ENCODE measurements around the gene CDK2AP2.
"Not testable (repeated sequence)": the region's sequence is repeated elsewhere in the genome, so short reads cannot be mapped to it uniquely, and the experiment has no call there.

Gene CDK2AP2

GRCh38 chr11:67489885-67490726 lies 17.9 kb downstream of the CDK2AP2 start:
- DNase-seq (ENCODE audit: low read depth) = no peak

DNA sequence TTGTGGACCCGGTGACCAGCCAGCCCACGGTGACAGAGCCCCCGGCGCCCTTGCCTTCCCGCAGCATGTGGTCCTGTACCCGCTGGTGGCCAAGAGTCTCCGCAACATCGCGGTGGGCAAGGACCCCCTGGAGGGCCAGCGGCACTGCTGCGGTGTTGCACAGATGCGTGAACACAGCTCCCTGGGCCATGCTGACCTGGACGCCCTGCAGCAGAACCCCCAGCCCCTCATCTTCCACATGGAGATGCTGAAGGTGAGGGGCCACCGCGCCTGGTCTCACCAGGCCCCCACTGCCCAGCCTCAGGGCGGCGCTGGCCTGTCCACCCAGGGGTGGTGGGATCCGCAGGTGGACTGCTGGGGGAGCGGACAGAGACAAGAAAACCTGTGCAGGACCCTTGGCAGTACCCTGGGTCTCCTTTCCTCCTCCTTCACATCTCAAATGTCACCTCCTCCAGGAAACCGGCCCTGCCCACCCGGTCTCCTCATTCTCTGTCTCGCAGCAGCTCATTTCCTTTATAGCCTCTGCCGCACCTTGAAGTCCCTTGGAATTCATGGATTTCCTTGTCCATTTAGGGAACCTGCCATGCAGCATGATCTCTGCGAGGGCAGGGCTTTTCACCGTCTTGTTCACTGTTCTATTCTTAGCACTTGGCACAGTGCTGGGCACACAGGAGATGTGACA lies 18.6 kb downstream of the CDK2AP2 start:
- DNase-seq (ENCODE audit: low read depth) = no peak

- no peak for DNase-seq (ENCODE audit: low read depth)
Measured at GRCh38 chr11:67486481-67487195, 21.3 kb downstream of the CDK2AP2 start.

DNA sequence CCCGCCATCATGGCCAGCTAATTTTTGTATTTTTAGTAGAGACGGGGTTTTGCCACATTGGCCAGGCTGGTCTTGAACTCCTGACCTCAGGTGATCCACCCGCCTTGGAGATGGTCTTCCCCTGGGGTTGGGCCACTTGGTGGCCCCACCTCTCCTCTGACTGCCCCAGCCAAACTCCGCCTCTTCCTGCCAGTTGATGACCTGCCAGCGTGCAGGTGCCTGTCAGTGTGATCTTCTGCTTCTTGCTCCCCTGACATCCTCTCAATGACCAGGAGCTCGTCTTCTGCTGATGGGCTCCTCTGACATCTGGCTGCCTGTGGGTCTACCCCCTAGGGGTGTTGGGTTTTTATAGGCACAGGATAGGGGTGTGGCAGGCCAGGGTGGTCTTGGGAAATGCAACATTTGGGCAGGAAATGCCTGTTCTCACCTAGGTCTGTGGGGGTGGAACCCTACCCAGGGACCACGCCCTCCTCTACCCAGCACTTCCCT lies 22.0 kb downstream of the CDK2AP2 start:
- not testable (repeated sequence) for DNase-seq (ENCODE audit: low read depth)

GRCh38 chr11:67484847-67485311 lies 23.1 kb downstream of the CDK2AP2 start:
- DNase-seq (ENCODE audit: low read depth) = no peak

DNA sequence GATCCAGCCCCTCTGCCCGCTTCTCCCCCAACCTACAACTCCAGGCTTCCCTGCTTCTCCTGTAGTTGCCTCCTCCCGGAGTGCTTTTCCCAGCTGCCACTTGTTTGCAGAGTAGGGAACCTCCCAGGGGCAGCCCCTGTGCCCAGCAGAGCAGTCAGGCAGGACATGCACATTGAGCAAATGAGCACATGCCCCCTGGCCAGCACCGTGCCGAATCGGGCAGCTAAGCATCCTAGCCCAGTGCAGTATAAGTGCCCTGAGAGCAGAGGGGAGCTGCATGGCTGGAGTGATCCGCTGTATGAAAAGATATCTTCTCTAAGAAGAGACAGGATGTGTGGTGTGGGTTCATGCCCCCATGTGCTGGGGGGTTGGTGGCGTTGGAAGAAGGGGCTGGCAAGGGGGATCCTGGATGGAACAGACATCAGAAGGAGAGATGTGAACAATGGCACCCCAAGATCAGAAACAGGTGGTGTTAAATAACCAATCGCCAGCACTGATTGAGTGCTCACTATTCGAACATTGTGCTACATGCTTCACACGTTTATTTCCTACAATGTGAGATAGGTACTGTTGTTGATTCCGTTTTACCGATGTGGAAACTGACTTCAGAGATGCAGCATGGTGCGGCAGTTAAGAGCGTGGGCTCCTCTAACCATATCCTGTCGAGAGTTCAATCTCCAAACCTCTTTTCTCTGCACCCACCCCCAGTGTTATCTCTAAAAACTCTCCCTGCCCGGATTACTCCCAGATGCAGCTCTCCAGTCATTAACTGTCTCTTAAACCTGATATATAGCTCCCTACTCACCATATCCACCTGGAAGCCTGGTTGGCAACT lies 23.9 kb downstream of the CDK2AP2 start:
- DNase-seq (ENCODE audit: low read depth) = no peak

DNA sequence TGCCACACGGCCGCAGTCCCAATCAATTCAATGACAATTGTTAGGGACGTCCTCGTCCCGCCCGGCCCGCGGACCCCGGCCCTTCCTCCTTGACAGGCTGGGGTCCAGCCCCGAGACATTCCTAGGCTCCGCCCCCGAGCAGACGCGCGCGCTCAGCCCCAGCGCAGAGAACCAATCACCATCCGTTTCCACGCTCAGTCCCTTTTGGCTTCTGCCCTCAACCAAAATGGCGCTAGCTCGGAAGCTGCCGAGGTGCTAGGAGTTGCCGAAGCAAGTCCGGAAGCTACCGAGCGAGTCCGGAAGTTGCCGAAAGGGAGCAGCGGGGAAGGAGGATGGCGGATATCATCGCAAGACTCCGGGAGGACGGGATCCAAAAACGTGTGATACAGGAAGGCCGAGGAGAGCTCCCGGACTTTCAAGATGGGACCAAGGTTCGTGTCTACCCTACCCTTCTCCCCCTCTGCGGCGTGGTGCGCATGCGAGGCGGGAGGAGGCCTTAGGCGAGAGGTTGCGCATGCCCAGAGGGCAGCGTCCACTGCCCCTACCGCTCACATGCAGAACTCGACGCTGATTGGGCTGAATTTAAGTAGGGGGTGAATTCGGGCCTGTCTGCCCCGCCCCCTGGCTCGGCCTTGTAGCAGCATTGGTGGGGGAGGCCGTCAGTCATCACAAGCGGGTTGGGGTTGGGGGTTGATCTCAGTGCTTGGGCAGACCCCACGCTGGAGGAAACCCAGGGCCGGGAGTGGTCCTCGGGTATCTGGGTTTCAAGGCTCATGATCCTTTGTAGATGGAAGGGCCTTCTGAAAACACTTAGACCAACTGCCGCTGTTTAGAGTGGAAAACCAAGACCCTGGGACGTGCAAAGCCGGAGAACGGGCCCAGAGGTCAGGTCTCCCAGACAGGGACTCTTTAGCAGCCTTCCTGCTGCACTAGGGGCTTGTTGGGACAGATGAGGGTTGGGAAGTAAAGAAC lies 24.8 kb downstream of the CDK2AP2 start, which contains the start of gene AIP:
TSS of gene AIP (plus strand) at position 200 of the 972 bp plus-strand sequence. CDS start at position 333, 133 bp downstream.
- peak; percentile 98 for DNase-seq (ENCODE audit: low read depth)

DNA sequence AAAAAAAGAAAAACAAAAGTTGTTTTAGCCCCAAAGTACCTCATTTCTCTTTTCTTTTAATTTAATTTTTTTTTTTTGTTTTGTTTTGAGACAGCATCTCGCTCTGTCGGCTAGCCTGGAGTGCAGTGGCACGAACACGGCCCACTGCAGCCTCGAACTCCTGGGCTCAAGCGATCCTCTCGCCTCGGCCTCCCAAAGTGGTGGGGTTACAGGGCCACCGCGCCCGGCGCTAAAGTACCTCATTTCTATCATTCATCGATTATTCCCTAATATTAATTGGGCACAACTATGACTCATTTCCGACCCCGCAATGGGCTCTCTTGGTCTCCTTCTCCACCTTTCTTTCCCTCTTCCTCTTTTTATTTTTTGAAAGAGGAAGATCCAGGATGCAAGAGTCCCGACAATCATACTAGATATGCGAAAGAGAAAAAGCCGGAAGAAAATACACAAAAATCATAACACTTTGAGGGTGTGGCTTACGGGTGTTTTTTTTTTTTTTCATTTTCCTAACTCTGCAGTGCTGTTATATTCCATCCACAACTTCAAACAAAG lies 25.6 kb downstream of the CDK2AP2 start:
- no peak for DNase-seq (ENCODE audit: low read depth)

GRCh38 chr11:67477344-67478050 lies 30.5 kb downstream of the CDK2AP2 start:
- DNase-seq (ENCODE audit: low read depth) = not testable (repeated sequence)

DNA sequence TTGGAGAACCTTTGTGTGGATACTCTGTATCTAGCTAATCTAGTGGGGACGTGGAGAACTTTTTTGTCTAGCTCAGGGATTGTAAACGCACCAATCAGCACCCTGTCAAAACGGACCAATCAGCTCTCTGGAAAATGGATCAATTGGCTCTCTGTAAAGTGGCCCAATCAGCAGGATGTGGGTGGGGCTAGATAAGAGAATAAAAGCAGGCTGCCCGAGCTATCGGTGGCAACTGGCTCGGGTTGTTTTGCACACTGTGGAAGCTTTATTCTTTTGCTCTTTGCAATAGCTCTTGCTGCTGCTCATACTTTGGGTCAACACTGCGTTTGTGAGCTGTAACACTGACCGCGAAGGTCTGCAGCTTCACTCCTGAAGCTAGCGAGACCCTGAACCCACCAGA lies 31.3 kb downstream of the CDK2AP2 start:
- DNase-seq (ENCODE audit: low read depth) = not testable (repeated sequence)

DNA sequence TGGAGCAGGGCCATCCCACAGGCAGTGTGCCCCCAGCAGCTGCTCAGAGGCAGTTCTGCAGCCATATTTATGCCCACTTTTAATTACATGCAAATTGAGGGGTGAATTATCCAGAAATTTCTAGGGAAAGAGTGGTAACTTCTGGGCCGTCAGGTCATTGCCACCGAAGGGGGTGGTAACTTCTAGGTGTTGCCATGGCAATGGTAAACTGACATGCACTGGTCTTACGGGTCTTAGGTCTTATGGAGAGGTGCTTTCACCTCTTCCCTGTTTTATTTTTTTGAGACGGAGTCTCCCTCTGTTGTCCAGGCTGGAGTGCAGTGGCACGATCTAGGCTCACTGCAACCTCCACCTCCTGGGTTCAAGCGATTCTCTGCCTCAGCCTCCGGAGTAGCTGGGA lies 35.1 kb downstream of the CDK2AP2 start:
- DNase-seq (ENCODE audit: low read depth) = no peak

DNA sequence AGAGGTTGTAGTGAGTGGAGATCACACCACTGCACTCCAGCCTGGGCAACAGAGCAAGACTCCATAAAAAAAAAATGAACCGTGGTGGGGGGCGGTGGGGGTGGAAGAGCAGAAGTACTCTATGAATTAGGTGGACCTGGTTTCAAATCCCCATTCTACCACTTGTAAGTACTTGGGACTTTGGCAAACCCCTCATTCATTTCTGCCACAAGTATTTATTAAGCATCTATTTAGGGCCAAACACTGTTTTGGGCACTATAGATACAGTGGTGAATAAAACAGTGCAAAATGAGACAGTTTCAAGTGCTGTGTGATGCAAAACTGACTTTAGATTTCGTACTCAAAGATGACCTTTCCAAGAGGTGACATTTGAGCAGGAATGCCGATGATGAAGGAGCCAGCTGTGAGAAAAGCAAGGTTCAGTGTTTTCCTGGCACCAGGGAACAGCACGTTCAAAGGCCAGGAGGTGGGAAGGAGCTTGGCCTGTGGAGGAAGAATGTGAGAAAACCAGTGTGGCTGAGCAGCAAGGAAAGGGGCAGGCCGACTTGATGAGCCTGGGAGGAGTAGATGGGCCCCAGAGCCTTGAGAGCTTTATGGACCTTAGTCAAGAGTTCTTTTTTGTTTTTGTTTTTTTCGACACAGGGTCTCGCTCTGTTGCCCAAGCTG lies 37.5 kb downstream of the CDK2AP2 start:
- DNase-seq (ENCODE audit: low read depth) = no peak

GRCh38 chr11:67469508-67469811 lies 38.5 kb downstream of the CDK2AP2 start:
- no peak for DNase-seq (ENCODE audit: low read depth)

DNA sequence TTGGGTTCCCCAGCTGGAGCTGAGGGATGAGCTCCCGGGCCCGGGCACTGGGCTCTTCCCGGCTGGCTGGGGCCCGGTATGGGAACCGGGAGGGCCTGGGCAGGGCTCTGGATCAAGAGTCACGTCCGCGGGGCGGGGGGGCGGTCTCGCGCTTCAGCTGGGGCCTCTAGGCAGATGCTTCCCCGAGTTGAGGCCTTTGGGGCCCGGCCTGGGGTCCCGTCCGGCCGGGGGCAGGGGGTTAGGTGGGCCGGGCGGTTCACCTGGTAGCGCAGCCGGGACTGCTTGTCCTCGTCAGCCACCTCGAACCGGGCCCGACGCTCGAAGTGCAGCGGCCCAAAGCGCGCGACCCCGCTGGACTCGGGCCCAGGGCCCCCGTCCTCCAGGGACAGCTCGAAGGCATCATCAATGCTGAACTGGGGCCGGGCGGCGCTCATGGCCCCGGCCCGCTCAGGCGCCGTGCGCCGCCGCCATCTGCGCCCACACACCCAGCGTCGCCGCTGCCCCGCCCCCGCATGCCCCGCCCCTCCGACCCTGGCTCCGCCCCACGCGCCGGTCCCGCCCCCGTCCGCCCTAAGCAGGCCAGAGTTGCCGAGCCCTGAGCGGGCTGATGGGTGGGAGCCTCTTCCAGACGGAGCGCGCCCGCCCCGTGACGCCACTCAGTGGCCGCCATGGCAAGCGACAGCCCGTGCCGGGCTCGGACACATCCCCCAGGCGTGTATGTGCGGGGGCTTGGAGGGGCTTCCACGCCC lies 39.0 kb downstream of the CDK2AP2 start, which contains the start of gene TMEM134:
TSS of gene TMEM134 (minus strand) at position 493 of the 749 bp plus-strand sequence. CDS start at position 434, 59 bp downstream.
- DNase-seq (ENCODE audit: low read depth) = peak; percentile 47

DNA sequence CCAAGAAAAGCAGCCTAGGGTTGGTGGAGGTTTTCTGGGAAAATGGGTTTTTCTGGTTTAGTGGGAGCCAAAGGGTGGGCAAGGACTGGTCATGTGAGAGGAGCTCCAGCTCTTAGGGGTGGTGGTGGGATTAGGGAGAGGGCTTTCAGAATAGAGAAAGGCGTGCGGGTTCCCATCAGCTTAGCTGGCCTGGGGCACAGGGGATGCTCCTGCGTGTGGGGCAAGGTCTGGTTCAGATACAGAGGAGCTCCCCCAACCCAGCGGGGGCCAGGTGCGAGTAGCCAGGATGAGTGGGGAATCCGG lies 39.6 kb downstream of the CDK2AP2 start:
- DNase-seq (ENCODE audit: low read depth) = no peak

DNA sequence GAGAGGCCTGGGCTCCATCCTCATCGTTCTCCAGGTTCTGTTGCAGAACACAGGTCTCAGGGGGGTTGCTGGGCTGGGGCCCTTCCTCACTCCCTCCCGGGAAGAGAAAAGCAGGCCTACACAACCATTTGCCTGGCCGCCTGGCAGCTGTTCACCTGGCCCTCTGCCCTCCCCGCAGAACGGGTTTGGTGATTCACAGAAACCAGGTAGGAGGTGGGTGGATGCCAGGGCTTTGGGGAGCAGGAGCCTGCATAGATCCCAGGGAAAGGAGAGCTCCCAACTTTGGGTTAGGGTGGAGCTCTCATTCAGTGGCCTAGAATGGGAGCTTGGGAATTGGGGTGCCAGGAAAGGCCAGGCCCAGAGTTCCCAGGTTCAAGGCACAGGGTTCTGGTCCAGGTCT lies 39.9 kb downstream of the CDK2AP2 start:
- no peak for DNase-seq (ENCODE audit: low read depth)

DNA sequence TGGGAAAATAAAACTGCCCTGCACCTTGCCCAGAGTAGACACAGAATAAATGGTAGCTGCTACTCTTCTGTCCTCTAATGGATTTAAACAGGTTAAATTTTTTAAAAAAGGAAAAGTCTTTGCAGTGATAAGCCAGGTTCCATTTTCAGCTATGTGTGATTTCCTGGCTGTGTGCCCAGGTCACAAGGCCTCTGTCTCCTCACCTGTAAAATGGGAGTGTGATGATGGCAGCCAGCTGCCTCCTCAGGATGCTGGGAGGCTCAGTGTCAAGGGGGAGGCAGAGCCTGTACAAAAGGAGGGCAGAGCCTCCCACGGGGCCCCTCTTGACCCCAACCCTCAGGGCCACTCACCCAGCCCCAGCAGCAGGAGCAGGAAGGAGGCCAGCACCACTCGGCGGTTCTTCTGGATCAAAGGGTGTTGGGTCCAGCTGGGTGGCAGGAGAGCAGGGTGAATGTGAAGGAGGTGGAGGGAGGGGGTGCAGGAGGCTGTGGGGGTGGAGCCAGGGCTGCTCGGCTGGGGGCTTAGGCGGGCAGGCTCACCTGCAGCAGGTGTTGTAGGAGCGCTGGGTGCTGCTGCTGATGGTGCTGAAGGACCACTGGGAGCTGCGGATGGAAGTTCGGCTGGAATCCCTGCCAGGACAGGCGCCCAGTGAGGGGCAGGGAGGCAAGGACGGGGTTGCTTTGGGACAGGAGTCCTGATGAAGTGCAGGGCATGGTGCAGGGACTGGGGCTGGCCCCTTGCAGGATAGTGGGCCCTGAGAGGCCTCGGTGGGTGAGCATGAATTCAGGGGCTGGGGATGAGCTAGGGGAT lies 40.8 kb downstream of the CDK2AP2 start:
- no peak for DNase-seq (ENCODE audit: low read depth)

Data from HS-5 (cell line).